HUES64 (cell line): ENCODE measurements around the gene CCL11.
A peak's percentile ranks its signal among the peaks of the same experiment; 100 is the strongest.

ENCODE experiments used
- H3K27ac ChIP-seq: 2 replicates; pipeline ENCODE4 v1.7.0; 2013; ENCODE audit warnings: low read depth, low read length, inconsistent platforms
- H3K27me3 ChIP-seq: 2 replicates; pipeline ENCODE4 v1.6.1; 2013; ENCODE audit warnings: mild to moderate bottlenecking, low read length; ENCODE audit not compliant: insufficient read depth
- H3K36me3 ChIP-seq: 2 replicates; pipeline ENCODE4 v1.6.1; 2013; ENCODE audit warnings: mild to moderate bottlenecking, low read length; ENCODE audit not compliant: insufficient read depth
- H3K4me1 ChIP-seq: 2 replicates; pipeline ENCODE4 v1.6.1; 2013; ENCODE audit warnings: mild to moderate bottlenecking, low read length, moderate library complexity; ENCODE audit not compliant: insufficient read depth
- H3K4me3 ChIP-seq: 2 replicates; pipeline ENCODE4 v1.5.1; 2013; ENCODE audit warnings: mild to moderate bottlenecking, low read length, moderate library complexity
- H3K9ac ChIP-seq: 2 replicates; pipeline ENCODE4 v1.6.1; 2013; ENCODE audit warnings: mild to moderate bottlenecking, low read depth, low read length
- H3K9me3 ChIP-seq: 2 replicates; pipeline ENCODE4 v1.6.1; 2013; ENCODE audit warnings: low read depth, low read length; ENCODE audit not compliant: insufficient read depth
- WGBS: fragments of 150-250, 120-280 bp; methylation state at CpG from one replicate; pipeline ENCODE4 v1.1.7; 2013; ENCODE audit warnings: missing lambda C conversion rate; 5-methylcytosine and 5-hydroxymethylcytosine counted together

The CCL11 gene

GRCh38 chr17:34249061-34249460, 36.5 kb upstream of the CCL11 start:
- peaks cover 25% of the 10 kb centered on the region for H3K4me1 ChIP-seq

GRCh38 chr17:34249478-34249877, 36.1 kb upstream of the CCL11 start:
- no peaks in the 10 kb centered on the region for H3K27me3 ChIP-seq
- no peaks in the 10 kb centered on the region for H3K36me3 ChIP-seq
- no peaks in the 10 kb centered on the region for H3K9me3 ChIP-seq
- no peak overlapping the region for H3K9ac ChIP-seq
- H3K27ac ChIP-seq, result no peak overlapping the region
- WGBS, result 92% methylated on average over 1 of the region's 1 CpG
- H3K4me1 ChIP-seq, result peaks cover 30% of the 10 kb centered on the region
- no peak overlapping the region for H3K4me3 ChIP-seq

More at GRCh38 chr17:34249061-34249460, 36.5 kb upstream of the CCL11 start:
- 94% methylated on average over 1 of the region's 1 CpG for WGBS
- H3K9ac ChIP-seq, result no peak overlapping the region
- no peak overlapping the region for H3K4me3 ChIP-seq
- no peaks in the 10 kb centered on the region for H3K36me3 ChIP-seq
- H3K27me3 ChIP-seq, result no peaks in the 10 kb centered on the region
- no peak overlapping the region for H3K27ac ChIP-seq
- H3K9me3 ChIP-seq, result no peaks in the 10 kb centered on the region

DNA sequence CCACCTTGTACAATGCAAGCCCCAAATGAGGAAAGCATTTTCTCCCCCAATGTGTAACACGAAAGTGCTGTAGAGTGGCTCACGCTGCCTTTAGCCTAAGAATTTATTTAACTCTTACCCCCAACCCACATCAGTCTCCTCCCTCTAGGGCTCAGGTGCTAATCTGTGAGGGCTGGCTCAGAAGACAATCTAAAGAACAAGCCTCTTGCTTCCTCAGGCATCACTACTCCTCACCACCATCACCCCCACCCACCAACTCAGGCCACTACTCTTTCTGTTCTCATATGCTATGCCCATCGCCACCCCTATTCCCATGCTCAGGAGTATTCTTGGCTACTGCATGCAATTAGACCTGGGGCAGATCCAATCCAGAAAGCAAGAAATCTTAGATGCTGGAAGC, 34.4 kb upstream of the CCL11 start:
- Histone ChIP-seq H3K9ac (no peak overlapping the region), H3K4me1 (peaks cover 42% of the 10 kb centered on the region), H3K4me3 (no peak overlapping the region), H3K27me3 (no peaks in the 10 kb centered on the region), H3K36me3 (no peaks in the 10 kb centered on the region), H3K27ac (no peak overlapping the region), H3K9me3 (no peaks in the 10 kb centered on the region)
- WGBS, result 84% methylated on average over 3 of the region's 3 CpGs

- Histone ChIP-seq H3K4me3 (no peak overlapping the region), H3K9me3 (no peaks in the 10 kb centered on the region), H3K4me1 (peaks cover 43% of the 10 kb centered on the region), H3K27ac (no peak overlapping the region), H3K27me3 (no peaks in the 10 kb centered on the region), H3K36me3 (no peaks in the 10 kb centered on the region), H3K9ac (no peak overlapping the region)
- 92% methylated on average over 5 of the region's 5 CpGs for WGBS
These were observed 33.5 kb upstream of the CCL11 start for GRCh38 chr17:34252095-34252443.

DNA sequence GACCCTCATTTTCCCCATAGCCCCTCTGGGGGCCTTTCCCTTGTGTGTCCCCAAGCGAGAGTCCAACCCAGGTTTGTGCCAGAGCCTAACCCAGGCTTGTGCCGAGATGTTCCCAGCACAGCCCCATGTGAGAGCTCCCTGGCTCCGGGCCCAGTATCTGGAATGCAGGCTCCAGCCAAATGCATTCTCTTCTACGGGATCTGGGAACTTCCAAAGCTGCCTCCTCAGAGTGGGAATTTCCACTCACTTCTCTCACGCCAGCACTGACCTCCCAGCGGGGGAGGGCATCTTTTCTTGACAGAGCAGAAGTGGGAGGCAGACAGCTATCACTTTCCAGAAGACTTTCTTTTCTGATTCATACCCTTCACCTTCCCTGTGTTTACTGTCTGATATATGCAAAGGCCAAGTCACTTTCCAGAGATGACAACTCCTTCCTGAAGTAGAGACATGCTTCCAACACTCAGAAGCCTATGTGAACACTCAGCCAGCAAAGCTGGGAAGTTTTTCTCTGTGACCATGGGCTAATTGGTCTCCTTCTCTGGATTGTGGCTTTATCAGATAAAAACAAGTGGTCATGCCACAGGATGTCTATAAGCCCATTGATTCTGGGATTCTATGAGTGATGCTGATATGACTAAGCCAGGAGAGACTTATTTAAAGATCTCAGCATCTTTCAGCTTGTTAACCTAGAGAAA, 33.0 kb upstream of the CCL11 start:
- H3K9ac ChIP-seq, result no peak overlapping the region
- no peaks in the 10 kb centered on the region for H3K9me3 ChIP-seq
- H3K27me3 ChIP-seq, result no peaks in the 10 kb centered on the region
- 72% methylated on average over 6 of the region's 6 CpGs for WGBS
- no peak overlapping the region for H3K27ac ChIP-seq
- H3K36me3 ChIP-seq, result no peaks in the 10 kb centered on the region
- peaks cover 43% of the 10 kb centered on the region for H3K4me1 ChIP-seq
- H3K4me3 ChIP-seq, result no peak overlapping the region

- Histone ChIP-seq H3K36me3 (no peaks in the 10 kb centered on the region), H3K27ac (no peak overlapping the region), H3K4me1 (peaks cover 43% of the 10 kb centered on the region), H3K27me3 (no peaks in the 10 kb centered on the region), H3K9ac (no peak overlapping the region), H3K9me3 (no peaks in the 10 kb centered on the region), H3K4me3 (no peak overlapping the region)
- WGBS, result 95% methylated on average over 3 of the region's 3 CpGs
These were observed 32.4 kb upstream of the CCL11 start for GRCh38 chr17:34253139-34253525.

GRCh38 chr17:34254146-34254545, 31.4 kb upstream of the CCL11 start:
- peaks cover 43% of the 10 kb centered on the region for H3K4me1 ChIP-seq
- H3K9ac ChIP-seq, result peak overlapping the region; percentile 22; the same call in 1 of the 2 replicates
- peak overlapping the region; percentile 88 for H3K27ac ChIP-seq
- 59% methylated on average over 3 of the region's 3 CpGs for WGBS
- H3K4me3 ChIP-seq, result no peak overlapping the region
- H3K27me3 ChIP-seq, result no peaks in the 10 kb centered on the region
- H3K9me3 ChIP-seq, result no peaks in the 10 kb centered on the region
- no peaks in the 10 kb centered on the region for H3K36me3 ChIP-seq

GRCh38 chr17:34254651-34255380, 30.7 kb upstream of the CCL11 start, which contains the start of gene CCL2:
Gene CCL2 (plus strand): TSS chr17:34255285. CDS start chr17:34255350, 65 bp downstream.
- H3K27me3 ChIP-seq, result no peaks in the 10 kb centered on the region
- H3K27ac ChIP-seq, result peak within 1 kb of the TSS; percentile 88
- peak within 1 kb of the TSS; percentile 68 for H3K9ac ChIP-seq
- H3K4me3 ChIP-seq, result peak within 1 kb of the TSS; percentile 52
- H3K9me3 ChIP-seq, result no peaks in the 10 kb centered on the region
- no peaks in the 10 kb centered on the region for H3K36me3 ChIP-seq
- H3K4me1 ChIP-seq, result peaks cover 41% of the 10 kb centered on the region
- 8% methylated on average over 11 of the region's 11 CpGs for WGBS

DNA sequence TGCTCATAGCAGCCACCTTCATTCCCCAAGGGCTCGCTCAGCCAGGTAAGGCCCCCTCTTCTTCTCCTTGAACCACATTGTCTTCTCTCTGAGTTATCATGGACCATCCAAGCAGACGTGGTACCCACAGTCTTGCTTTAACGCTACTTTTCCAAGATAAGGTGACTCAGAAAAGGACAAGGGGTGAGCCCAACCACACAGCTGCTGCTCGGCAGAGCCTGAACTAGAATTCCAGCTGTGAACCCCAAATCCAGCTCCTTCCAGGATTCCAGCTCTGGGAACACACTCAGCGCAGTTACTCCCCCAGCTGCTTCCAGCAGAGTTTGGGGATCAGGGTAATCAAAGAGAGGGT, 30.2 kb upstream of the CCL11 start:
- peak overlapping the region; percentile 88 for H3K27ac ChIP-seq
- no peaks in the 10 kb centered on the region for H3K9me3 ChIP-seq
- H3K36me3 ChIP-seq, result no peaks in the 10 kb centered on the region
- no peaks in the 10 kb centered on the region for H3K27me3 ChIP-seq
- WGBS, result 45% methylated on average over 5 of the region's 5 CpGs
- peak overlapping the region; percentile 20; the same call in 1 of the 2 replicates for H3K9ac ChIP-seq
- H3K4me3 ChIP-seq, result peak overlapping the region; percentile 52
- peaks cover 41% of the 10 kb centered on the region for H3K4me1 ChIP-seq

DNA sequence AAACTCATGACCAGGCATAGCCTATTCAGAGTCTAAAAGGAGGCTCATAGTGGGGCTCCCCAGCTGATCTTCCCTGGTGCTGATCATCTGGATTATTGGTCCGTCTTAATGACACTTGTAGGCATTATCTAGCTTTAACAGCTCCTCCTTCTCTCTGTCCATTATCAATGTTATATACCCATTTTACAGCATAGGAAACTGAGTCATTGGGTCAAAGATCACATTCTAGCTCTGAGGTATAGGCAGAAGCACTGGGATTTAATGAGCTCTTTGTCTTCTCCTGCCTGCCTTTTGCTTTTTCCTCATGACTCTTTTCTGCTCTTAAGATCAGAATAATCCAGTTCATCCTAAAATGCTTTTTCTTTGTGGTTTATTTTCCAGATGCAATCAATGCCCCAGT, 29.7 kb upstream of the CCL11 start:
- WGBS, result 94% methylated on average over 1 of the region's 1 CpG
- Histone ChIP-seq H3K27ac (peak overlapping the region; percentile 88), H3K9ac (peak overlapping the region; percentile 20; the same call in 1 of the 2 replicates), H3K36me3 (no peaks in the 10 kb centered on the region), H3K9me3 (no peaks in the 10 kb centered on the region), H3K27me3 (no peaks in the 10 kb centered on the region), H3K4me1 (peaks cover 36% of the 10 kb centered on the region), H3K4me3 (peak overlapping the region; percentile 52)

DNA sequence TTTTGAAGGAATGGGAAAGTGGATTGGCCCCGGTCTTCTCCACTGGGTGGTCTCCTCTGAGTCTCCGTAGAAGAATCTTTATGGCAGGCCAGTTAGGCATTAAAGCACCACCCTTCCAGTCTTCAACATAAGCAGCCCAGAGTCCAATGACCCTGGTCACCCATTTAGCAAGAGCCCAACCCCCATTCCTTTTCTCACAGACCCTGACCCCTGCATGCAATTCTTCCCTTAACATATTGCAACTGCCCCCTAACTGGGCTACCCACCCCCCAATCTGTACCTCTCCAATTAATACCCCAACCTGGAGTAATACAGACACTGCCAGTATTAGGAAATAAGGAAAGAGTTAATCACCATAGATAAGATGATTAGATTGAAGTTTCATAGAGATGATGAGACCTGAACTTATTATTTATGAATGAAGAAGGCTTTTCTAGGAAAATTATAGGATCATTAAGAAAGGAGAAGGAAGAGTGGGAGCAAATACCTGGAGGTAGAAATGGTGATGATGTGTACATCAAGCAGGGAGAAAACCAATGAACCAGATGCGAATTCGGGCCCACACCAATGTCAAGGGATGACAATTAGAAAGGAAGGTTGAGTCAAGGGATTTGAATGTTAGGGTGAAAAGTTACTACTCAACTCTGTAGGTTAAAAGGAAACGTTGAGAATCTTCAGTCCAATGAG, 28.1 kb upstream of the CCL11 start:
- no peaks in the 10 kb centered on the region for H3K9me3 ChIP-seq
- peaks cover 28% of the 10 kb centered on the region for H3K4me1 ChIP-seq
- no peak overlapping the region for H3K9ac ChIP-seq
- H3K4me3 ChIP-seq, result no peak overlapping the region
- H3K27ac ChIP-seq, result no peak overlapping the region
- no peaks in the 10 kb centered on the region for H3K27me3 ChIP-seq
- 92% methylated on average over 5 of the region's 5 CpGs for WGBS
- no peaks in the 10 kb centered on the region for H3K36me3 ChIP-seq
